Endothelial cell of umbilical vein (primary cell): Measurements from ENCODE around the gene CCDC182. TPM values are rescaled to one million over a fixed set of nuclear protein-coding genes. Genes with fewer than 3 reads are reported as not detected.

Source experiments
- BruUV-seq: library from RNA; stranded (reverse); fragments of 400-500 nt; replicated peaks from 2 replicates; lab custom pipeline; 2021; lab: Mats Ljungman, UMichigan
- CTCF ChIA-PET: fragments of 300-600, 350-600 bp; sonication (Branson Sonifier 250); formaldehyde crosslinking; loops from one replicate; lab custom pipeline; 2021; ENCODE audit warnings: antibody characterized with exemption, inconsistent platforms; lab: Charles Lee
- POLR2A ChIA-PET: fragments of 300-600, 350-600 bp; sonication (Branson Sonifier 250); formaldehyde crosslinking; loops from one replicate; lab custom pipeline; 2021; ENCODE audit warnings: antibody characterized with exemption, inconsistent platforms; lab: Charles Lee
- DNase-seq: peaks from one replicate; pipeline ENCODE4 v3.0.0-alpha.2; 2011; ENCODE audit warnings: low read depth, low spot score
- FAIRE-seq: peaks from 2 replicates; lab custom pipeline; 2011; peaks lifted over from hg19 to GRCh38; lab: Jason Lieb, UNC
- H2AFZ ChIP-seq: 2 replicates; pipeline ENCODE4 v1.6.0; 2012; ENCODE audit warnings: low read depth, low read length, control low read depth, inconsistent platforms
- H3K27ac ChIP-seq: 2 replicates; pipeline ENCODE4 v1.5.1; 2011; ENCODE audit warnings: low read depth, mild to moderate bottlenecking, control low read depth, low read length, moderate library complexity; ENCODE audit not compliant: insufficient read depth
- H3K27me3 ChIP-seq, 2 experiments: 2 replicates each; pipeline versions ENCODE4 v1.6.0 to v1.6.1; 2011; ENCODE audit warnings: low read length in 2 of 2, mixed read lengths in 1 of 2; ENCODE audit not compliant: control insufficient read depth in 2 of 2, insufficient read depth in 2 of 2
- H3K36me3 ChIP-seq, 2 experiments: 2 replicates in 1 of 2; 3 replicates in 1 of 2; pipeline ENCODE4 v1.5.1; 2011; ENCODE audit warnings: low read length in 2 of 2, mild to moderate bottlenecking in 1 of 2, moderate library complexity in 1 of 2; ENCODE audit not compliant: control insufficient read depth in 2 of 2, insufficient read depth in 2 of 2; ENCODE audit errors: extremely low read depth in 1 of 2
- H3K4me1 ChIP-seq: 3 replicates; pipeline ENCODE4 v1.5.1; 2011; ENCODE audit warnings: mild to moderate bottlenecking, low read length; ENCODE audit not compliant: control insufficient read depth, insufficient read depth; ENCODE audit errors: extremely low read depth
- H3K4me2 ChIP-seq: 2 replicates; pipeline ENCODE4 v1.6.1; 2011; ENCODE audit warnings: low read length, control low read depth, mixed read lengths; ENCODE audit not compliant: insufficient read depth
- H3K4me3 ChIP-seq, 3 experiments: fragments of 200-600 bp in 1 of 3; sonication (generic), shearing (Covaris generic) in 1 of 3; replicated peaks in 1 of 3; 2 replicates each; pipeline ENCODE4 v1.5.1; 2011 to 2016; ENCODE audit warnings: control low read depth in 3 of 3, low read length in 3 of 3, mild to moderate bottlenecking in 2 of 3, inconsistent platforms in 1 of 3, low read depth in 1 of 3, moderate library complexity in 1 of 3; ENCODE audit not compliant: insufficient read depth in 1 of 3
- H3K79me2 ChIP-seq: 2 replicates; pipeline ENCODE4 v1.6.0; 2012; ENCODE audit warnings: low read length, inconsistent platforms; ENCODE audit not compliant: control insufficient read depth, insufficient read depth
- H3K9ac ChIP-seq: replicated peaks from 2 replicates; pipeline ENCODE3; 2011; ENCODE audit warnings: low read length, control low read depth; ENCODE audit not compliant: insufficient read depth; ENCODE audit errors: extremely low read depth
- H3K9me1 ChIP-seq: replicated peaks from 3 replicates; pipeline ENCODE4 v1.6.0; 2011; ENCODE audit warnings: mild to moderate bottlenecking, low read length; ENCODE audit not compliant: control insufficient read depth, insufficient read depth; ENCODE audit errors: extremely low read depth
- H3K9me3 ChIP-seq: replicated peaks from 2 replicates; pipeline ENCODE4 v1.5.1; 2012; ENCODE audit warnings: low read length, inconsistent platforms; ENCODE audit not compliant: control insufficient read depth, insufficient read depth
- H4K20me1 ChIP-seq: replicated peaks from 2 replicates; pipeline ENCODE3; 2011; ENCODE audit warnings: mild to moderate bottlenecking, low read length; ENCODE audit not compliant: control insufficient read depth, insufficient read depth; ENCODE audit errors: extremely low read depth
- EZH2 ChIP-seq: IDR thresholded peaks from 2 replicates; pipeline ENCODE4 v1.6.1; 2012; ENCODE audit warnings: borderline replicate concordance, low read depth, mild to moderate bottlenecking, moderate library complexity, low read length, inconsistent platforms; ENCODE audit not compliant: severe bottlenecking
- FOS ChIP-seq: IDR thresholded peaks from 2 replicates; pipeline ENCODE4 v1.6.1; 2011; ENCODE audit warnings: mild to moderate bottlenecking, low read length, moderate library complexity, borderline replicate concordance; ENCODE audit not compliant: insufficient read depth
- GATA2 ChIP-seq: IDR thresholded peaks from 2 replicates; pipeline ENCODE4 v1.7.0; 2011; ENCODE audit warnings: low read depth, mild to moderate bottlenecking, moderate library complexity, mixed read lengths, low read length; ENCODE audit not compliant: insufficient read length, insufficient read depth
- JUN ChIP-seq: IDR thresholded peaks from 2 replicates; pipeline ENCODE4 v1.6.1; 2011; ENCODE audit warnings: borderline replicate concordance, low read depth; ENCODE audit not compliant: insufficient read length, insufficient read depth
- MYC ChIP-seq: IDR thresholded peaks from one replicate; pipeline ENCODE4 v1.6.1; 2011; ENCODE audit warnings: mild to moderate bottlenecking, low read depth, low read length
- POLR2A ChIP-seq: IDR thresholded peaks from 2 replicates; pipeline ENCODE4 v1.6.1; 2012; ENCODE audit warnings: low read depth, mild to moderate bottlenecking, control low read depth, low read length
- POLR2AphosphoS5 ChIP-seq: IDR thresholded peaks from 2 replicates; pipeline ENCODE4 v1.6.1; 2012; ENCODE audit warnings: low read depth, mild to moderate bottlenecking, control low read depth, low read length, moderate library complexity; ENCODE audit not compliant: insufficient read depth
- dilution Hi-C: fragments of 300-500 bp; cut with MboI; formaldehyde crosslinking; loops from one replicate; pipeline ENCODE4 v1.15.0; 2019; ENCODE audit warnings: low sequenced_read_pairs; ENCODE audit not compliant: extremely low pct_ligation_motif_present
- intact Hi-C: fragments of 100-400 bp; cut with micrococcal nuclease; formaldehyde crosslinking; loops from one replicate; pipeline ENCODE4 v1.10.0; 2022
- polyA plus RNA-seq, 4 experiments: library from polyadenylated mRNA; depleted of rRNA in 3 of 4; stranded (reverse) in 3 of 4; unstranded in 1 of 4; fragments of >200 nt; gene quantifications; 2 replicates each; pipeline versions ENCODE4 v1.2.1 to v1.2.3, GENCODE V29; 2011 to 2012; ENCODE audit warnings: missing spikeins in 1 of 4
- total RNA-seq: library from RNA; stranded (reverse); gene quantifications from 2 replicates; pipeline ENCODE4 v1.2.3, GENCODE V29; 2021
- TF ChIP-seq, protein P1 (sequence below): IDR thresholded peaks from 2 replicates; pipeline ENCODE4 v1.6.1; 2011; ENCODE audit not compliant: insufficient read depth, insufficient read length
- TF ChIP-seq, protein P2 (sequence below), 2 donors: IDR thresholded peaks; 1 replicate in 1 of 2; 2 replicates in 1 of 2; pipeline ENCODE4 v1.5.1; 2011; ENCODE audit warnings: low read length in 2 of 2, mild to moderate bottlenecking in 2 of 2, moderate library complexity in 2 of 2, control low read depth in 1 of 2, inconsistent platforms in 1 of 2, low read depth in 1 of 2; ENCODE audit not compliant: insufficient read depth in 1 of 2; ENCODE audit errors: extremely low read depth in 1 of 2

The CCDC182 gene
- total and polyA plus RNA-seq, 2 donors (not counting 3 experiments of a cell fraction or from before 2014, with no cell fraction given): not detected

DNA sequence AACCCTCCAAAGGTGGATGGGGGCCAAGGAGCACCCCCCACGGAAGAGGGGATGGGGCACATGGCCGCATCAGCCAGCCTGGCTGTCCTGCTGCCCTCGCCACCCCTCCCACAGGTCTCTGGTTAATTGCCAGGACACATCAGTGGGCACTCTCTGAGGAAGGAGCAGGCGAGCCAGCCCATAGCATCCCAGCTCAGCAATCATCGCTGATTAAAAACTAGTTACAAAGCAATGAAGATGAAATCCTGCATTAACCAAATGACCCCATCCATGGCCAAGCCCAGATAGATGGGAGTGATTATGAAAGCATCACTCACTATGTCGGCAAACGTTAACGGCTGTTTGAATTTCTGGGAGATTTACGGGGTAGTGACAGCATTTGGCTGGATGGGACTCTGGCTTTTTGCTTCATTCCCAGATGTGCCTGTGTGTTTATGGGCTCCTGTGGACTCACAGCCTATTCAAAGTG lies 45.3 kb downstream of the CCDC182 start:
- Histone ChIP-seq H3K4me1 (no peaks in the 10 kb centered on the region), H3K9ac (no peak overlapping the region), H3K79me2 (no peaks in the 10 kb centered on the region), H2AFZ (no peak overlapping the region), H3K9me1 (no peaks in the 10 kb centered on the region), H3K36me3 (no peaks in the 10 kb centered on the region), H3K4me2 (no peak overlapping the region), H4K20me1 (no peaks in the 10 kb centered on the region), H3K27ac (no peak overlapping the region), H3K27me3 (no peaks in the 10 kb centered on the region), H3K9me3 (no peaks in the 10 kb centered on the region), H3K4me3 (no peak overlapping the region)
- no TSS peak for BruUV-seq
- ChIA-PET CTCF (no interaction called here), POLR2A (no interaction called here)
- dilution Hi-C loops: no loop called here
- intact Hi-C loops: no loop called here
- DNase-seq: no peak
- TF ChIP-seq, protein P1, sequence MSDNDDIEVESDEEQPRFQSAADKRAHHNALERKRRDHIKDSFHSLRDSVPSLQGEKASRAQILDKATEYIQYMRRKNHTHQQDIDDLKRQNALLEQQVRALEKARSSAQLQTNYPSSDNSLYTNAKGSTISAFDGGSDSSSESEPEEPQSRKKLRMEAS: no peak
- TF ChIP-seq EZH2: no peak
- no peak for TF ChIP-seq GATA2
- TF ChIP-seq FOS: no peak
- TF ChIP-seq JUN: no peak
- no peak for TF ChIP-seq POLR2AphosphoS5
- TF ChIP-seq POLR2A: no peak
- TF ChIP-seq MYC: no peak
- TF ChIP-seq, protein P2, sequence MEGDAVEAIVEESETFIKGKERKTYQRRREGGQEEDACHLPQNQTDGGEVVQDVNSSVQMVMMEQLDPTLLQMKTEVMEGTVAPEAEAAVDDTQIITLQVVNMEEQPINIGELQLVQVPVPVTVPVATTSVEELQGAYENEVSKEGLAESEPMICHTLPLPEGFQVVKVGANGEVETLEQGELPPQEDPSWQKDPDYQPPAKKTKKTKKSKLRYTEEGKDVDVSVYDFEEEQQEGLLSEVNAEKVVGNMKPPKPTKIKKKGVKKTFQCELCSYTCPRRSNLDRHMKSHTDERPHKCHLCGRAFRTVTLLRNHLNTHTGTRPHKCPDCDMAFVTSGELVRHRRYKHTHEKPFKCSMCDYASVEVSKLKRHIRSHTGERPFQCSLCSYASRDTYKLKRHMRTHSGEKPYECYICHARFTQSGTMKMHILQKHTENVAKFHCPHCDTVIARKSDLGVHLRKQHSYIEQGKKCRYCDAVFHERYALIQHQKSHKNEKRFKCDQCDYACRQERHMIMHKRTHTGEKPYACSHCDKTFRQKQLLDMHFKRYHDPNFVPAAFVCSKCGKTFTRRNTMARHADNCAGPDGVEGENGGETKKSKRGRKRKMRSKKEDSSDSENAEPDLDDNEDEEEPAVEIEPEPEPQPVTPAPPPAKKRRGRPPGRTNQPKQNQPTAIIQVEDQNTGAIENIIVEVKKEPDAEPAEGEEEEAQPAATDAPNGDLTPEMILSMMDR (IDR thresholded peaks at IDR 0.05; ENCODE audit: extremely low read depth in 1 of 2, insufficient read depth in 1 of 2, low read depth in 1 of 2, low read length in 2 of 2): no peak
- no peak for FAIRE-seq
